ENCODE measurements around the gene CSE1L. TPM values are rescaled to one million over a fixed set of nuclear protein-coding genes. Genes with fewer than 3 reads are reported as not detected.
"Not testable (repeated sequence)": the region's sequence is repeated elsewhere in the genome, so short reads cannot be mapped to it uniquely, and the experiment has no call there.

Gene CSE1L
- total RNA-seq, 2 donors from 2014 or later = 54.7 to 61.3 TPM

- no peaks in the 10 kb centered on the region for H3K27me3 Mint-ChIP-seq (ENCODE audit: low read depth)
- peaks cover 6 to 56% of the 10 kb centered on the region in 2 donors for H3K36me3 Mint-ChIP-seq (ENCODE audit: insufficient read depth in 2 of 2)
- peaks cover 5% of the 10 kb centered on the region for H3K4me1 Mint-ChIP-seq (ENCODE audit: low read depth)
- H3K27ac Mint-ChIP-seq = no peak overlapping the region
- DNase-seq = no peak
- no peak overlapping the region for H3K4me3 Mint-ChIP-seq
- H3K9me3 Mint-ChIP-seq = no peaks in the 10 kb centered on the region
- ATAC-seq (replicated peaks in 1 of 2) = no peak
These were observed 50.2 kb downstream of the CSE1L start for GRCh38 chr20:49096203-49096730.

GRCh38 chr20:49097159-49097558 is 51.0 kb downstream of the CSE1L start:
- Mint-ChIP-seq H3K4me3 (no peak overlapping the region), H3K36me3 (ENCODE audit: insufficient read depth in 2 of 2) (peaks cover 8 to 58% of the 10 kb centered on the region in 2 donors), H3K27ac (peak overlapping the region; percentile 39), H3K4me1 (ENCODE audit: low read depth) (peaks cover 11% of the 10 kb centered on the region), H3K27me3 (ENCODE audit: low read depth) (no peaks in the 10 kb centered on the region), H3K9me3 (no peaks in the 10 kb centered on the region)
- ATAC-seq (replicated peaks in 1 of 2) = no peak
- DNase-seq = no peak

- peak overlapping the region; percentile 15 for H3K27ac Mint-ChIP-seq
- ATAC-seq (replicated peaks in 1 of 2) = no peak
- H3K4me1 Mint-ChIP-seq (ENCODE audit: low read depth) = peaks cover 11% of the 10 kb centered on the region
- no peak overlapping the region for H3K4me3 Mint-ChIP-seq
- H3K9me3 Mint-ChIP-seq = no peaks in the 10 kb centered on the region
- peaks cover 9 to 62% of the 10 kb centered on the region in 2 donors for H3K36me3 Mint-ChIP-seq (ENCODE audit: insufficient read depth in 2 of 2)
- H3K27me3 Mint-ChIP-seq (ENCODE audit: low read depth) = no peaks in the 10 kb centered on the region
- no peak for DNase-seq
These were observed 52.0 kb downstream of the CSE1L start for GRCh38 chr20:49098136-49098535.

GRCh38 chr20:49099011-49099410 is 52.9 kb downstream of the CSE1L start:
- H3K27me3 Mint-ChIP-seq (ENCODE audit: low read depth) = no peaks in the 10 kb centered on the region
- H3K27ac Mint-ChIP-seq = no peak overlapping the region
- H3K4me3 Mint-ChIP-seq = no peak overlapping the region
- DNase-seq = no peak
- no peak for ATAC-seq (replicated peaks in 1 of 2)
- H3K9me3 Mint-ChIP-seq = no peaks in the 10 kb centered on the region
- H3K4me1 Mint-ChIP-seq (ENCODE audit: low read depth) = peaks cover 11% of the 10 kb centered on the region
- peaks cover 11 to 63% of the 10 kb centered on the region in 2 donors for H3K36me3 Mint-ChIP-seq (ENCODE audit: insufficient read depth in 2 of 2)

- not testable (repeated sequence) for H3K27ac Mint-ChIP-seq; H3K27me3 Mint-ChIP-seq (ENCODE audit: low read depth); ATAC-seq (replicated peaks in 1 of 2); DNase-seq; H3K9me3 Mint-ChIP-seq
- Mint-ChIP-seq H3K36me3 (ENCODE audit: insufficient read depth in 2 of 2) (peaks cover 8 to 53% of the 10 kb centered on the region in 2 donors), H3K4me3 (peak overlapping the region in 1 of 2 donors; percentile 43), H3K4me1 (ENCODE audit: low read depth) (peaks cover 11% of the 10 kb centered on the region)
These were observed 54.2 kb downstream of the CSE1L start for GRCh38 chr20:49100292-49100691.

- no peaks in the 10 kb centered on the region for H3K27me3 Mint-ChIP-seq (ENCODE audit: low read depth)
- H3K36me3 Mint-ChIP-seq (ENCODE audit: insufficient read depth in 2 of 2) = peaks cover 8 to 48% of the 10 kb centered on the region in 2 donors
- H3K9me3 Mint-ChIP-seq = no peaks in the 10 kb centered on the region
- peaks cover 11% of the 10 kb centered on the region for H3K4me1 Mint-ChIP-seq (ENCODE audit: low read depth)
- H3K4me3 Mint-ChIP-seq = no peak overlapping the region
- DNase-seq = no peak
- peak overlapping the region; percentile 62 for H3K27ac Mint-ChIP-seq
- no peak for ATAC-seq (replicated peaks in 1 of 2)
These were observed 54.9 kb downstream of the CSE1L start for GRCh38 chr20:49100972-49101371.

- H3K4me3 Mint-ChIP-seq = no peak overlapping the region
- H3K27ac Mint-ChIP-seq = no peak overlapping the region
- peaks cover 8 to 34% of the 10 kb centered on the region in 2 donors for H3K36me3 Mint-ChIP-seq (ENCODE audit: insufficient read depth in 2 of 2)
- peak in 1 of 2 donors; percentile 16 for ATAC-seq (replicated peaks in 1 of 2)
- no peaks in the 10 kb centered on the region for H3K27me3 Mint-ChIP-seq (ENCODE audit: low read depth)
- no peaks in the 10 kb centered on the region for H3K9me3 Mint-ChIP-seq
- peaks cover 11% of the 10 kb centered on the region for H3K4me1 Mint-ChIP-seq (ENCODE audit: low read depth)
- no peak for DNase-seq
These were observed 56.9 kb downstream of the CSE1L start for GRCh38 chr20:49103019-49103418.

GRCh38 chr20:49103647-49104364 is 57.7 kb downstream of the CSE1L start:
- Mint-ChIP-seq H3K36me3 (ENCODE audit: insufficient read depth in 2 of 2) (peaks cover 6 to 26% of the 10 kb centered on the region in 2 donors), H3K9me3 (no peaks in the 10 kb centered on the region)
- no peak for ATAC-seq (replicated peaks in 1 of 2)

GRCh38 chr20:49104365-49104648 is 58.2 kb downstream of the CSE1L start:
- H3K9me3 Mint-ChIP-seq = no peaks in the 10 kb centered on the region
- no peak overlapping the region for H3K27ac Mint-ChIP-seq
- no peak overlapping the region for H3K4me3 Mint-ChIP-seq
- DNase-seq (no peak), ATAC-seq (replicated peaks in 1 of 2) (no peak)
- H3K36me3 Mint-ChIP-seq (ENCODE audit: insufficient read depth in 2 of 2) = peaks cover 6 to 23% of the 10 kb centered on the region in 2 donors
- no peaks in the 10 kb centered on the region for H3K27me3 Mint-ChIP-seq (ENCODE audit: low read depth)
- H3K4me1 Mint-ChIP-seq (ENCODE audit: low read depth) = peaks cover 11% of the 10 kb centered on the region

More at GRCh38 chr20:49103647-49104364, 57.7 kb downstream of the CSE1L start:
- Mint-ChIP-seq H3K4me1 (ENCODE audit: low read depth) (peaks cover 11% of the 10 kb centered on the region), H3K27me3 (ENCODE audit: low read depth) (no peaks in the 10 kb centered on the region), H3K27ac (no peak overlapping the region), H3K4me3 (no peak overlapping the region)
- no peak for DNase-seq

- H3K27me3 Mint-ChIP-seq (ENCODE audit: low read depth); H3K4me3 Mint-ChIP-seq; ATAC-seq (replicated peaks in 1 of 2); H3K27ac Mint-ChIP-seq; H3K9me3 Mint-ChIP-seq; DNase-seq: not testable (repeated sequence)
- H3K4me1 Mint-ChIP-seq (ENCODE audit: low read depth) = peaks cover 11% of the 10 kb centered on the region
- H3K36me3 Mint-ChIP-seq (ENCODE audit: insufficient read depth in 2 of 2) = peaks cover 6 to 22% of the 10 kb centered on the region in 2 donors
These were observed 59.0 kb downstream of the CSE1L start for GRCh38 chr20:49104979-49105547.

GRCh38 chr20:49106328-49106727 is 60.2 kb downstream of the CSE1L start:
- peaks cover 6 to 24% of the 10 kb centered on the region in 2 donors for H3K36me3 Mint-ChIP-seq (ENCODE audit: insufficient read depth in 2 of 2)

GRCh38 chr20:49110767-49111694 is 64.9 kb downstream of the CSE1L start:
- Mint-ChIP-seq H3K27ac (no peak overlapping the region), H3K27me3 (ENCODE audit: low read depth) (no peaks in the 10 kb centered on the region), H3K36me3 (ENCODE audit: insufficient read depth in 2 of 2) (peaks cover 5 to 17% of the 10 kb centered on the region in 2 donors), H3K9me3 (no peaks in the 10 kb centered on the region), H3K4me1 (ENCODE audit: low read depth) (no peaks in the 10 kb centered on the region), H3K4me3 (no peak overlapping the region)
- DNase-seq (no peak), ATAC-seq (replicated peaks in 1 of 2) (peak; percentile 12 to 18)

More at GRCh38 chr20:49106328-49106727, 60.2 kb downstream of the CSE1L start:
- H3K4me3 Mint-ChIP-seq = no peak overlapping the region
- DNase-seq (no peak), ATAC-seq (replicated peaks in 1 of 2) (no peak)
- peaks cover 6% of the 10 kb centered on the region for H3K4me1 Mint-ChIP-seq (ENCODE audit: low read depth)
- no peaks in the 10 kb centered on the region for H3K9me3 Mint-ChIP-seq
- H3K27ac Mint-ChIP-seq = peak overlapping the region; percentile 4
- H3K27me3 Mint-ChIP-seq (ENCODE audit: low read depth) = no peaks in the 10 kb centered on the region
